ENCODE data around the gene SUN2.

Gene SUN2

DNA sequence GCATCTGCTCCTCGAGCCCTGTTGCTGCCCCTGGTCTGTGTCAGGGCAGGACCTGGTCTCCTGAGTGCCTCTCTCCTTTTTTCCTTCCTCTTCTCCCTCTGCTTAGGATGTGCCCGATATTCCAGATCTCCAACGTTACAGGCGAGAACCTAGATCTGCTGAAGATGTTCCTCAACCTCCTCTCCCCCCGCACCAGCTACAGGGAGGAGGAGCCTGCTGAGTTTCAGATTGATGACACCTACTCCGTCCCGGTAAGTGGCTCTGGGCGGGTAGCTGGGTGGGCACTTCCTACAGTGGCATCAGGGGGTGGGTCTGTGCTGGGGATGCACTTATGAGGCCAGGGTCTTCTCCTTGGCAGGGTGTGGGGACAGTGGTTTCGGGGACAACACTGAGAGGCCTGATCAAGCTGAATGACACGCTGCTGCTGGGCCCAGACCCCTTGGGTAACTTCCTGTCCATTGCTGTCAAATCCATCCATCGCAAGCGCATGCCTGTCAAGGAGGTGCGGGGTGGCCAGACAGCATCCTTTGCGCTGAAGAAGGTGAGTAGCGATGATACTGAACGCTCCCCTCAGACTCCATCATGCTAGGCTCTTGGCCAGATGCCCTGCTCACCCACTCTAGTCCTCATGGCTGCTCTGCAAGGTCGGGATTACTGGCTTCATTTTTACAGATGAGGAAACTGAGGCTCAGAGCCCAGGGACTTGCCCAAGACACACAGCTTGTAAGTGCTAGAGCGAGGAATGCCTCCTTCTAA, 29.7 kb downstream of the SUN2 start:
- no peak overlapping the region for H3K4me3 ChIP-seq (ENCODE audit: low read length)
- TF ChIP-seq, protein P1, sequence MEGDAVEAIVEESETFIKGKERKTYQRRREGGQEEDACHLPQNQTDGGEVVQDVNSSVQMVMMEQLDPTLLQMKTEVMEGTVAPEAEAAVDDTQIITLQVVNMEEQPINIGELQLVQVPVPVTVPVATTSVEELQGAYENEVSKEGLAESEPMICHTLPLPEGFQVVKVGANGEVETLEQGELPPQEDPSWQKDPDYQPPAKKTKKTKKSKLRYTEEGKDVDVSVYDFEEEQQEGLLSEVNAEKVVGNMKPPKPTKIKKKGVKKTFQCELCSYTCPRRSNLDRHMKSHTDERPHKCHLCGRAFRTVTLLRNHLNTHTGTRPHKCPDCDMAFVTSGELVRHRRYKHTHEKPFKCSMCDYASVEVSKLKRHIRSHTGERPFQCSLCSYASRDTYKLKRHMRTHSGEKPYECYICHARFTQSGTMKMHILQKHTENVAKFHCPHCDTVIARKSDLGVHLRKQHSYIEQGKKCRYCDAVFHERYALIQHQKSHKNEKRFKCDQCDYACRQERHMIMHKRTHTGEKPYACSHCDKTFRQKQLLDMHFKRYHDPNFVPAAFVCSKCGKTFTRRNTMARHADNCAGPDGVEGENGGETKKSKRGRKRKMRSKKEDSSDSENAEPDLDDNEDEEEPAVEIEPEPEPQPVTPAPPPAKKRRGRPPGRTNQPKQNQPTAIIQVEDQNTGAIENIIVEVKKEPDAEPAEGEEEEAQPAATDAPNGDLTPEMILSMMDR (conservative IDR thresholded peaks at IDR 0.05; ENCODE audit: low read depth, low read length): no peak
- DNase-seq (ENCODE audit: low read depth): no peak

GRCh38 chr22:38724926-38725571, 30.7 kb downstream of the SUN2 start:
- DNase-seq (ENCODE audit: low read depth): no peak
- TF ChIP-seq, protein P1 (conservative IDR thresholded peaks at IDR 0.05; ENCODE audit: low read depth, low read length): peak; percentile 66
- no peak overlapping the region for H3K4me3 ChIP-seq (ENCODE audit: low read length)

GRCh38 chr22:38724176-38724575, 31.6 kb downstream of the SUN2 start:
- TF ChIP-seq, protein P1 (conservative IDR thresholded peaks at IDR 0.05; ENCODE audit: low read depth, low read length): no peak
- H3K4me3 ChIP-seq (ENCODE audit: low read length): no peak overlapping the region
- no peak for DNase-seq (ENCODE audit: low read depth)

DNA sequence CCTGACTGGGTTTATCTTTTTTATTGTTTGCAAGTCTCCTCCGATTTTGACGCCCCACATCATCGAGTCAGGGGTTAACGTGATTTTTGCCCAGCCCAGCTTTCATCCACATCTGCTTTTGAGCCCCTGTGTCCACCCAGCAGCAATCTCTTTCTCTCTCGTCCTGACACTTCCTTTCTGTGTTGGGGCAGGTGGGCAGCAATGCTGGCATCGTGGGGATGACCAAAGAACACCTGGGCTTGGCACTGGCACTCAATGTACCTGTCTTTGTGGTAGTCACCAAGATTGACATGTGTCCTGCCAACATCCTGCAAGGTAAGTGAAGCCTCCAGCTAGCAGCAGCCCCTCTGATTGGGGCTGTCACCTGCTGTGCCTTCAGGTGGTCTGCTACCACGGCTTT, 34.2 kb downstream of the SUN2 start:
- TF ChIP-seq, protein P1 (conservative IDR thresholded peaks at IDR 0.05; ENCODE audit: low read depth, low read length): no peak
- H3K4me3 ChIP-seq (ENCODE audit: low read length): no peak overlapping the region
- DNase-seq (ENCODE audit: low read depth): no peak

GRCh38 chr22:38720350-38720749, 35.4 kb downstream of the SUN2 start:
- TF ChIP-seq, protein P1 (conservative IDR thresholded peaks at IDR 0.05; ENCODE audit: low read depth, low read length): no peak
- H3K4me3 ChIP-seq (ENCODE audit: low read length): no peak overlapping the region
- DNase-seq (ENCODE audit: low read depth): no peak

- TF ChIP-seq, protein P1 (conservative IDR thresholded peaks at IDR 0.05; ENCODE audit: low read depth, low read length): no peak
- no peak overlapping the region for H3K4me3 ChIP-seq (ENCODE audit: low read length)
- no peak for DNase-seq (ENCODE audit: low read depth)
These were observed 36.6 kb downstream of the SUN2 start for GRCh38 chr22:38719196-38719595.

- H3K4me3 ChIP-seq (ENCODE audit: low read length): no peak overlapping the region
- no peak for DNase-seq (ENCODE audit: low read depth)
- TF ChIP-seq, protein P1 (conservative IDR thresholded peaks at IDR 0.05; ENCODE audit: low read depth, low read length): peak; percentile 68
These were observed 37.4 kb downstream of the SUN2 start for GRCh38 chr22:38718414-38718813.

Data from retinal pigment epithelial cell (primary cell).